ENCODE measurements around the gene CCDC197. TPM values are rescaled to one million over a fixed set of nuclear protein-coding genes. Genes with fewer than 3 reads are reported as not detected.

Gene CCDC197
- polyA plus RNA-seq, 1 experiment = not detected

- no peaks in the 10 kb centered on the region for H3K9me3 ChIP-seq (ENCODE audit: control insufficient read depth, insufficient read depth, low read length)
- TF ChIP-seq CTCF (IDR thresholded peaks at IDR 0.05; ENCODE audit: low read depth, low read length) = no peak
- CTCF ChIA-PET = interaction anchor here (0.8 kb wide), 1 partner anchor 11 kb away, joined by 3 read pairs; no protein-coding TSS in a partner anchor
- no peak overlapping the region for H3K27ac ChIP-seq (ENCODE audit: low read depth, low read length)
- POLR2A ChIA-PET = no interaction called here
- no peaks in the 10 kb centered on the region for H3K27me3 ChIP-seq (ENCODE audit: control insufficient read depth, insufficient read depth, low read length)
- no peak overlapping the region for H3K4me3 ChIP-seq (ENCODE audit: low read depth, low read length)
- DNase-seq (ENCODE audit: low read depth, low spot score) = no peak
Measured at GRCh38 chr14:93971635-93972027, 25.5 kb upstream of the CCDC197 start.

GRCh38 chr14:93972618-93973205 is 24.4 kb upstream of the CCDC197 start:
- no peak for DNase-seq (ENCODE audit: low read depth, low spot score)
- CTCF ChIA-PET = interaction anchor here (1.0 to 1.5 kb wide), 2 partner anchors 12 to 33 kb away, joined by 3 to 4 read pairs; no protein-coding TSS in a partner anchor
- POLR2A ChIA-PET = no interaction called here
- no peaks in the 10 kb centered on the region for H3K27me3 ChIP-seq (ENCODE audit: control insufficient read depth, insufficient read depth, low read length)
- peaks cover under 1% of the 10 kb centered on the region; the same call in 1 of the 2 replicates for H3K9me3 ChIP-seq (ENCODE audit: control insufficient read depth, insufficient read depth, low read length)
- no peak overlapping the region for H3K4me3 ChIP-seq (ENCODE audit: low read depth, low read length)
- no peak overlapping the region for H3K27ac ChIP-seq (ENCODE audit: low read depth, low read length)
- TF ChIP-seq CTCF (IDR thresholded peaks at IDR 0.05; ENCODE audit: low read depth, low read length) = no peak

- no peak for TF ChIP-seq CTCF (IDR thresholded peaks at IDR 0.05; ENCODE audit: low read depth, low read length)
- no peaks in the 10 kb centered on the region for H3K27me3 ChIP-seq (ENCODE audit: control insufficient read depth, insufficient read depth, low read length)
- ChIA-PET POLR2A (no interaction called here), CTCF (interaction anchor here (1.5 kb wide), 1 partner anchor 11 kb away, joined by 4 read pairs; no protein-coding TSS in a partner anchor)
- DNase-seq (ENCODE audit: low read depth, low spot score) = no peak
- H3K9me3 ChIP-seq (ENCODE audit: control insufficient read depth, insufficient read depth, low read length) = peaks cover 7% of the 10 kb centered on the region
- H3K27ac ChIP-seq (ENCODE audit: low read depth, low read length) = no peak overlapping the region
- no peak overlapping the region for H3K4me3 ChIP-seq (ENCODE audit: low read depth, low read length)
Measured at GRCh38 chr14:93973607-93974006, 23.5 kb upstream of the CCDC197 start.

GRCh38 chr14:93974299-93974698 is 22.8 kb upstream of the CCDC197 start:
- CTCF ChIA-PET = interaction anchor here (1.5 to 2.1 kb wide), 2 partner anchors 10 to 34 kb away, joined by 4 to 11 read pairs; no protein-coding TSS in a partner anchor
- no peak for DNase-seq (ENCODE audit: low read depth, low spot score)
- TF ChIP-seq CTCF (IDR thresholded peaks at IDR 0.05; ENCODE audit: low read depth, low read length) = no peak
- Histone ChIP-seq H3K4me3 (ENCODE audit: low read depth, low read length) (no peak overlapping the region), H3K27me3 (ENCODE audit: control insufficient read depth, insufficient read depth, low read length) (no peaks in the 10 kb centered on the region), H3K9me3 (ENCODE audit: control insufficient read depth, insufficient read depth, low read length) (peaks cover 7% of the 10 kb centered on the region), H3K27ac (ENCODE audit: low read depth, low read length) (no peak overlapping the region)
- POLR2A ChIA-PET = no interaction called here

- no peak for TF ChIP-seq CTCF (IDR thresholded peaks at IDR 0.05; ENCODE audit: low read depth, low read length)
- POLR2A ChIA-PET = no interaction called here
- Histone ChIP-seq H3K4me3 (ENCODE audit: low read depth, low read length) (no peak overlapping the region), H3K27me3 (ENCODE audit: control insufficient read depth, insufficient read depth, low read length) (no peaks in the 10 kb centered on the region), H3K27ac (ENCODE audit: low read depth, low read length) (no peak overlapping the region), H3K9me3 (ENCODE audit: control insufficient read depth, insufficient read depth, low read length) (peaks cover 7% of the 10 kb centered on the region)
- CTCF ChIA-PET = interaction anchor here (2.1 kb wide), 1 partner anchor 35 kb away, joined by 11 read pairs; no protein-coding TSS in a partner anchor
- no peak for DNase-seq (ENCODE audit: low read depth, low spot score)
Measured at GRCh38 chr14:93974833-93975232, 22.3 kb upstream of the CCDC197 start.
